Adrenal gland (tissue), 5 donors: Measurements from ENCODE around the gene MAGI2.

ENCODE experiments used
- CTCF ChIP-seq, 6 experiments: fragments of 450-650 bp in 4 of 6; fragments of 200-600 bp in 2 of 6; sonication (generic) in 1 of 6; IDR thresholded peaks; 1 replicate in 5 of 6; 2 replicates in 1 of 6; pipeline versions ENCODE4 v1.5.1 to v1.8.0; 2016 to 2021; ENCODE audit warnings: antibody characterized with exemption in 6 of 6, mild to moderate bottlenecking in 2 of 6, moderate library complexity in 1 of 6
- POLR2A ChIP-seq, 2 donors: fragments of 450-650 bp; IDR thresholded peaks; one replicate each; pipeline ENCODE4 v1.6.1; 2017; ENCODE audit warnings: antibody characterized with exemption in 2 of 2, mild to moderate bottlenecking in 2 of 2, moderate library complexity in 1 of 2
- donor health status: DM: no; HTN: no; CAD: no.

GRCh38 chr7:78386520-78386919 lies 1066.9 kb downstream of the MAGI2 start:
- TF ChIP-seq POLR2A (IDR thresholded peaks at IDR 0.05) (no peak), CTCF (IDR thresholded peaks at IDR 0.05) (no peak)
